ENCODE measurements around the gene CTNNBL1.

The CTNNBL1 gene

GRCh38 chr20:37742131-37742530, 48.3 kb downstream of the CTNNBL1 start:
- Histone ChIP-seq H2AFZ (ENCODE audit: low read depth) (no peak overlapping the region), H3K27me3 (ENCODE audit: insufficient read depth, low read depth) (no peaks in the 10 kb centered on the region), H4K20me1 (ENCODE audit: insufficient read depth) (no peaks in the 10 kb centered on the region), H3K36me3 (ENCODE audit: insufficient read depth) (no peaks in the 10 kb centered on the region), H3K9ac (no peak overlapping the region), H3K4me2 (no peak overlapping the region), H3K4me3 (IDR thresholded peaks at IDR 0.05; ENCODE audit: insufficient read depth, low read depth, low read length) (no peak overlapping the region), H3K79me2 (ENCODE audit: insufficient read depth, low read depth) (no peaks in the 10 kb centered on the region), H3K27ac (no peak overlapping the region), H3K4me1 (ENCODE audit: low read depth, poor library complexity, severe bottlenecking) (no peaks in the 10 kb centered on the region)
- TF ChIP-seq CTCF (conservative IDR thresholded peaks at IDR 0.05; ENCODE audit: low read depth, low read length), result no peak

GRCh38 chr20:37744347-37744746, 50.5 kb downstream of the CTNNBL1 start:
- H3K4me3 ChIP-seq (IDR thresholded peaks at IDR 0.05; ENCODE audit: insufficient read depth, low read depth, low read length), result no peak overlapping the region
- H3K4me1 ChIP-seq (ENCODE audit: low read depth, poor library complexity, severe bottlenecking), result no peaks in the 10 kb centered on the region
- no peaks in the 10 kb centered on the region for H3K79me2 ChIP-seq (ENCODE audit: insufficient read depth, low read depth)
- H4K20me1 ChIP-seq (ENCODE audit: insufficient read depth), result no peaks in the 10 kb centered on the region
- H3K27me3 ChIP-seq (ENCODE audit: insufficient read depth, low read depth), result no peaks in the 10 kb centered on the region
- H2AFZ ChIP-seq (ENCODE audit: low read depth), result no peak overlapping the region
- TF ChIP-seq CTCF (conservative IDR thresholded peaks at IDR 0.05; ENCODE audit: low read depth, low read length), result no peak
- no peaks in the 10 kb centered on the region for H3K36me3 ChIP-seq (ENCODE audit: insufficient read depth)
- no peak overlapping the region for H3K27ac ChIP-seq
- H3K4me2 ChIP-seq, result no peak overlapping the region
- no peak overlapping the region for H3K9ac ChIP-seq

GRCh38 chr20:37745553-37745952, 51.7 kb downstream of the CTNNBL1 start:
- Histone ChIP-seq H3K4me1 (ENCODE audit: low read depth, poor library complexity, severe bottlenecking) (no peaks in the 10 kb centered on the region), H3K27me3 (ENCODE audit: insufficient read depth, low read depth) (no peaks in the 10 kb centered on the region), H4K20me1 (ENCODE audit: insufficient read depth) (no peaks in the 10 kb centered on the region), H3K79me2 (ENCODE audit: insufficient read depth, low read depth) (no peaks in the 10 kb centered on the region), H3K27ac (no peak overlapping the region), H3K4me2 (no peak overlapping the region), H3K36me3 (ENCODE audit: insufficient read depth) (no peaks in the 10 kb centered on the region), H3K9ac (no peak overlapping the region), H2AFZ (ENCODE audit: low read depth) (no peak overlapping the region), H3K4me3 (IDR thresholded peaks at IDR 0.05; ENCODE audit: insufficient read depth, low read depth, low read length) (no peak overlapping the region)
- TF ChIP-seq CTCF (conservative IDR thresholded peaks at IDR 0.05; ENCODE audit: low read depth, low read length), result no peak

GRCh38 chr20:37748015-37748414, 54.2 kb downstream of the CTNNBL1 start:
- no peaks in the 10 kb centered on the region for H3K27me3 ChIP-seq (ENCODE audit: insufficient read depth, low read depth)

More at GRCh38 chr20:37748015-37748414, 54.2 kb downstream of the CTNNBL1 start:
- Histone ChIP-seq H3K27ac (no peak overlapping the region), H3K9ac (no peak overlapping the region), H3K4me2 (no peak overlapping the region), H4K20me1 (ENCODE audit: insufficient read depth) (no peaks in the 10 kb centered on the region), H3K36me3 (ENCODE audit: insufficient read depth) (no peaks in the 10 kb centered on the region), H2AFZ (ENCODE audit: low read depth) (no peak overlapping the region), H3K4me1 (ENCODE audit: low read depth, poor library complexity, severe bottlenecking) (no peaks in the 10 kb centered on the region), H3K79me2 (ENCODE audit: insufficient read depth, low read depth) (no peaks in the 10 kb centered on the region), H3K4me3 (IDR thresholded peaks at IDR 0.05; ENCODE audit: insufficient read depth, low read depth, low read length) (no peak overlapping the region)
- no peak for TF ChIP-seq CTCF (conservative IDR thresholded peaks at IDR 0.05; ENCODE audit: low read depth, low read length)
